HL-60 (cell line): ENCODE measurements around the gene ETFBKMT.

ENCODE experiments used
- GABPA ChIP-seq: IDR thresholded peaks from 2 replicates; pipeline ENCODE4 v1.6.1; 2012; ENCODE audit warnings: low read depth
- POLR2AphosphoS5 ChIP-seq: IDR thresholded peaks from 2 replicates; pipeline ENCODE4 v1.6.1; 2012; ENCODE audit warnings: low read depth
- REST ChIP-seq: IDR thresholded peaks from 2 replicates; pipeline ENCODE4 v1.6.1; 2012; ENCODE audit warnings: low read depth; ENCODE audit not compliant: insufficient replicate concordance
- SPI1 ChIP-seq: IDR thresholded peaks from 2 replicates; pipeline ENCODE4 v1.6.1; 2012; ENCODE audit warnings: low read depth, mild to moderate bottlenecking, borderline replicate concordance
- TF ChIP-seq, protein P1 (sequence below): IDR thresholded peaks from one replicate; pipeline ENCODE4 v1.5.1; 2011; ENCODE audit warnings: low read length, control low read depth, inconsistent platforms; ENCODE audit not compliant: insufficient read depth

DNA sequence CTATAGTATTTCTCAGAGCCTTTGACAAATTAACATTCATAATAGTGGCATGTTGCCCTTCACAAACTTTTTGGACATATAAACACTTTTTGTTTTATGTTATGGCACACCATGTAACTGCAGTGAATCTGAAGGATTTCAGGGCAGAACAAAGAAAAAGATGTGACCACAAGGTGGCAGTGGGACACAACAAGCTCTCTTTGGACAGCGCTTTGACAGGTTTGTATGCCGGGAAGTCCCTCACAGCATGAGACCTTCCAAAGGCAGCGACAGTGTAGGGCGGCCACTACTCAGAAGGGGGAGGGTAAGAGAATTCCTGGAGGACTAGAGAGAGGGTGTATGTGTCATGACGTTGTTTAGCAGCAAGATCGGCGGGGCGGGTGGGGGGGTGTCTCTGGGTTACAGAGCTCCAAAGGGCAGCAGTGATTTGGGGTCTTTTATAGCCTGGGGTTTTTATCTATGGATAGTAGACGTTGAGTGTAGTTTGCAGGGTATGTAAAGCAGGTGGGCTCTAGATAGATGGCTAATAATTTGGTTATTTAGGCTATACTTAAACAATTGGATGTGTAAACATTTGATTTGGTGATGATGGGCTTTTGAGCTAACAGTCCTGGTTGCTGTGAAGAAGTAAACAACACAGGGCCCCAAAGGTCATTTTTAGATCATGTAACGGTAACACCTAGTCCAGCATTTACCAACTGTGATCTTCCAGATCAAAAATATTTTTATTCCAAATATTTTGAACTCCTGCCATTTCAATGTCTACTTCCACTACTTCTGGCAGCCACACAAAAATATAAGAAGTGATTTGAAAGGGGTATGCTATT is 22.9 kb downstream of the ETFBKMT start:
- TF ChIP-seq, protein P1, sequence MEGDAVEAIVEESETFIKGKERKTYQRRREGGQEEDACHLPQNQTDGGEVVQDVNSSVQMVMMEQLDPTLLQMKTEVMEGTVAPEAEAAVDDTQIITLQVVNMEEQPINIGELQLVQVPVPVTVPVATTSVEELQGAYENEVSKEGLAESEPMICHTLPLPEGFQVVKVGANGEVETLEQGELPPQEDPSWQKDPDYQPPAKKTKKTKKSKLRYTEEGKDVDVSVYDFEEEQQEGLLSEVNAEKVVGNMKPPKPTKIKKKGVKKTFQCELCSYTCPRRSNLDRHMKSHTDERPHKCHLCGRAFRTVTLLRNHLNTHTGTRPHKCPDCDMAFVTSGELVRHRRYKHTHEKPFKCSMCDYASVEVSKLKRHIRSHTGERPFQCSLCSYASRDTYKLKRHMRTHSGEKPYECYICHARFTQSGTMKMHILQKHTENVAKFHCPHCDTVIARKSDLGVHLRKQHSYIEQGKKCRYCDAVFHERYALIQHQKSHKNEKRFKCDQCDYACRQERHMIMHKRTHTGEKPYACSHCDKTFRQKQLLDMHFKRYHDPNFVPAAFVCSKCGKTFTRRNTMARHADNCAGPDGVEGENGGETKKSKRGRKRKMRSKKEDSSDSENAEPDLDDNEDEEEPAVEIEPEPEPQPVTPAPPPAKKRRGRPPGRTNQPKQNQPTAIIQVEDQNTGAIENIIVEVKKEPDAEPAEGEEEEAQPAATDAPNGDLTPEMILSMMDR = peak; percentile 53
- TF ChIP-seq GABPA (no peak), SPI1 (no peak; the same call in 1 of the 2 replicates), POLR2AphosphoS5 (no peak), REST (no peak)
